Right atrium auricular region (tissue), 2 donors: ENCODE measurements around the gene RAD51B. TPM values are rescaled to one million over a fixed set of nuclear protein-coding genes. Genes with fewer than 3 reads are reported as not detected.

Experiments
- DNase-seq: peaks from one replicate; pipeline ENCODE4 v3.0.0-alpha.2; 2019; ENCODE audit warnings: low spot score
- H3K27ac ChIP-seq, 2 donors: fragments of 200-600 bp; sonication (generic); 1 replicate in 1 of 2; 2 replicates in 1 of 2; pipeline ENCODE4 v1.5.1; 2016 to 2019
- H3K27me3 ChIP-seq, 2 donors: fragments of 200-600 bp; sonication (generic); one replicate each; pipeline versions ENCODE4 v1.5.1 to v1.6.0; 2017 to 2019
- H3K36me3 ChIP-seq: fragments of 200-600 bp; sonication (generic); one replicate; pipeline ENCODE4 v1.5.1; 2016
- H3K4me1 ChIP-seq, 2 donors: fragments of 200-600 bp; sonication (generic); one replicate each; pipeline versions ENCODE4 v1.5.1 to v1.6.0; 2017 to 2019
- H3K4me3 ChIP-seq, 2 donors: fragments of 200-600 bp; sonication (generic); 1 replicate in 1 of 2; 2 replicates in 1 of 2; pipeline ENCODE4 v1.5.1; 2017 to 2019; ENCODE audit warnings: mild to moderate bottlenecking in 1 of 2, moderate library complexity in 1 of 2
- H3K9me3 ChIP-seq, 2 donors: fragments of 200-600 bp; sonication (generic); one replicate each; pipeline ENCODE4 v1.5.1; 2019
- total RNA-seq, 2 donors: library from RNA; depleted of rRNA; stranded (reverse); fragments of >200 nt; gene quantifications; one replicate each; pipeline ENCODE4 v1.1.0, GENCODE V29; 2016
- TF ChIP-seq, protein P1 (sequence below), 2 donors: fragments of 200-600 bp; sonication (generic); IDR thresholded peaks; one replicate each; pipeline ENCODE4 v1.5.1; 2019; ENCODE audit warnings: antibody characterized with exemption in 2 of 2

Gene RAD51B
- total RNA-seq, 2 donors from 2014 or later, result 1.2 to 1.5 TPM

DNA sequence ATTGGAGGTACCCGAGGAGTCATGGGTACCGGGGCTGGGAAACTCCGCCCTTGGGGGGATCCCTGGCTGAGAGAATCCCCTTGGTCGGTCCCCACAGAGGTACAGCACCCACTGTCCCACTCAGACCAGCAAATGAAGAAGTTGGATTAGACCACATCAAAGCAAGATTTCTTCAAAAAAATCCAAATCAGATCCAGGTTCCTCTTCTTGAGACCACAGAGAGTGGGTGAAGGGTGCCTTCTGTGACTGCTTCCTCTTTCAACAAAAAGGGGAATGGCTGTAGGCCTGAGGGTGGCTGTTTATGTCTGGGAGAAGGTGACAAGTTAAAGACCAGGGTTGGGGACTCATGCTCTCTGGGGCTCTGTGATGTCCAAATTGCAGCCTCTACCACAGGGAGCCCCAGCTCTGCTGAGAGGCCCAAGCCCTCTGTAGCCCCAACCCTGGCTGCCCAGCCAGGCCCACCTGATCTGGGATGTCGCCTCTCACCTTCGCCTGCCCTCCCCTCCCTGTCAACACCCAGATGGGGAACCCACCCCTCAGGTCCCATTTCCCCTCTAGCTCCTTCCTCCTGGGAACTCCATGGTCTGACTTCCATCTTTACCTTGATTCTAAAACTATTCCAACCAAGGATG is 922.4 kb downstream of the RAD51B start:
- H3K4me1 ChIP-seq, result peaks cover 0 to 5% of the 10 kb centered on the region in 2 donors
- H3K4me3 ChIP-seq, result no peak overlapping the region
- TF ChIP-seq, protein P1, sequence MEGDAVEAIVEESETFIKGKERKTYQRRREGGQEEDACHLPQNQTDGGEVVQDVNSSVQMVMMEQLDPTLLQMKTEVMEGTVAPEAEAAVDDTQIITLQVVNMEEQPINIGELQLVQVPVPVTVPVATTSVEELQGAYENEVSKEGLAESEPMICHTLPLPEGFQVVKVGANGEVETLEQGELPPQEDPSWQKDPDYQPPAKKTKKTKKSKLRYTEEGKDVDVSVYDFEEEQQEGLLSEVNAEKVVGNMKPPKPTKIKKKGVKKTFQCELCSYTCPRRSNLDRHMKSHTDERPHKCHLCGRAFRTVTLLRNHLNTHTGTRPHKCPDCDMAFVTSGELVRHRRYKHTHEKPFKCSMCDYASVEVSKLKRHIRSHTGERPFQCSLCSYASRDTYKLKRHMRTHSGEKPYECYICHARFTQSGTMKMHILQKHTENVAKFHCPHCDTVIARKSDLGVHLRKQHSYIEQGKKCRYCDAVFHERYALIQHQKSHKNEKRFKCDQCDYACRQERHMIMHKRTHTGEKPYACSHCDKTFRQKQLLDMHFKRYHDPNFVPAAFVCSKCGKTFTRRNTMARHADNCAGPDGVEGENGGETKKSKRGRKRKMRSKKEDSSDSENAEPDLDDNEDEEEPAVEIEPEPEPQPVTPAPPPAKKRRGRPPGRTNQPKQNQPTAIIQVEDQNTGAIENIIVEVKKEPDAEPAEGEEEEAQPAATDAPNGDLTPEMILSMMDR (IDR thresholded peaks at IDR 0.05), result no peak
- no peaks in the 10 kb centered on the region for H3K9me3 ChIP-seq
- H3K27ac ChIP-seq, result no peak overlapping the region
- H3K27me3 ChIP-seq, result no peaks in the 10 kb centered on the region
- H3K36me3 ChIP-seq, result no peaks in the 10 kb centered on the region
- DNase-seq, result no peak

DNA sequence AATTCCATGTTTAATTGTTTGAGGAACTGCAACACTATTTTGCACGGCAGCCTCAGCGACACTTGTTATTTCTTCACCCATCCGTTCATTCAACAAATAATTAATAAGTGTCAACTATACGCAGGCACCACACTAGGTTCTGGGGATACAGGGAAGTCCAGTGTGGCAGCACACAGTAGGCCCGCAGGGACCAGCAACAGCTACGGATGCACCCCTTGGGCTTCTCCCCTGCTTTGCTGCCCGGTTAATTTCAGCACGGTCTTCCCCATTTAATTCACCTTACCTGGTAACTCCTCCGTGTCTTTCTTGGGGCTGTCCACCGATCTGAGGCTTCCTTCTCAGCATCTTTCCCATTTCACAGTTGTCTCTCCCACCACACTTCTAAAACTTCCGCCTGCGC is 925.0 kb downstream of the RAD51B start:
- no peaks in the 10 kb centered on the region for H3K36me3 ChIP-seq
- H3K27ac ChIP-seq, result no peak overlapping the region
- no peak overlapping the region for H3K4me3 ChIP-seq
- TF ChIP-seq, protein P1 (IDR thresholded peaks at IDR 0.05), result no peak
- no peaks in the 10 kb centered on the region for H3K9me3 ChIP-seq
- peaks cover 0 to 2% of the 10 kb centered on the region in 2 donors for H3K4me1 ChIP-seq
- no peak for DNase-seq
- H3K27me3 ChIP-seq, result no peaks in the 10 kb centered on the region

- Histone ChIP-seq H3K4me1 (peaks cover 0 to 5% of the 10 kb centered on the region in 2 donors), H3K27me3 (no peaks in the 10 kb centered on the region), H3K27ac (no peak overlapping the region), H3K4me3 (no peak overlapping the region), H3K9me3 (no peaks in the 10 kb centered on the region), H3K36me3 (no peaks in the 10 kb centered on the region)
- TF ChIP-seq, protein P1 (IDR thresholded peaks at IDR 0.05), result no peak
- no peak for DNase-seq
Measured at GRCh38 chr14:68747393-68747792, 927.8 kb downstream of the RAD51B start.

DNA sequence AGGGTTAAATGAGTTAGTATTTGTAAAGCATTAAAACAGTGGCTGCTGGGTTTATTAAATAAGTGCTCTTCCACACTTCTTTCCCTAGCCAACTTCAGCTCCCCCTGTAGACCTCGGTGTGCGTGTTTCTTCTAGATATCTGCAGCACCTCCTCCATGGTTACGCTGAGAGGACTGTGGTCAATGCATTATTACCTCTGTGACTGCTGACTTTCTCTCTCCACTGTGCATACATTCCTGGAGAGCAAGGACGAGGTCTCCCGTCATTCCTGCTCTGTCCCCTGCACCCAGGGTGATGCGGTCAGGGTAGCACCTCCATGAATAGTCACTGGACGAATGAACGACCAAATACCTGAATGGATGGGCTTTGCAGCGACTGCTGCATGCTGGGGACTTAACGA is 928.7 kb downstream of the RAD51B start:
- no peak overlapping the region for H3K4me3 ChIP-seq
- TF ChIP-seq, protein P1 (IDR thresholded peaks at IDR 0.05), result no peak
- H3K27ac ChIP-seq, result no peak overlapping the region
- no peaks in the 10 kb centered on the region for H3K36me3 ChIP-seq
- peaks cover 0 to 5% of the 10 kb centered on the region in 2 donors for H3K4me1 ChIP-seq
- H3K9me3 ChIP-seq, result no peaks in the 10 kb centered on the region
- H3K27me3 ChIP-seq, result no peaks in the 10 kb centered on the region
- DNase-seq, result no peak

DNA sequence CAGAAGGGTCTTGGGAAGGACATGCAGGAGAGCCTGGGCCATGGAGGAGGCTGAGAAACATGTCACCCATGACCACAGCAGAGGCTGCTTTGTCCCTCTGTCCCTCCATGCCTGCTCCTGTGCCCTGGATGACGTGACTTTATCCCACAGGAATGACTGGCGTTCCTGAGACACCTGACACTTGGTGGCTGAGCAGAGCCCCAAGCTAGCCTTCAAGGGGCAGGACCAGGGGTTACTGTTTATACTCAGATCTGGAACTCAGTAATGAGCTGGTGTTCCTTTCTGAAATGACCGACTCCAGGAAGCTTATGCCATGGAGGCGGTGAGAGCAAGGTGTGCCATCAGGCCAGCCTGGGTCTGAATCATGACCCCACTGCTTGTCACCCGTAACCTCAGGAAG is 929.1 kb downstream of the RAD51B start:
- no peak for DNase-seq
- no peaks in the 10 kb centered on the region for H3K9me3 ChIP-seq
- TF ChIP-seq, protein P1 (IDR thresholded peaks at IDR 0.05), result no peak
- no peak overlapping the region for H3K27ac ChIP-seq
- peaks cover 0 to 5% of the 10 kb centered on the region in 2 donors for H3K4me1 ChIP-seq
- no peaks in the 10 kb centered on the region for H3K27me3 ChIP-seq
- H3K4me3 ChIP-seq, result no peak overlapping the region
- H3K36me3 ChIP-seq, result no peaks in the 10 kb centered on the region
